GM12878 (cell line): ENCODE measurements around the gene AP1M2. TPM values are rescaled to one million over a fixed set of nuclear protein-coding genes. Genes with fewer than 3 reads are reported as not detected.

Experiments used
- ATAC-seq: fragments of 200-7000 bp; cut with Tn5 transposase; 3 replicates; pipeline ENCODE4 v1.9.1; 2020; ENCODE audit warnings: mild to moderate bottlenecking, moderate library complexity
- BruUV-seq: library from RNA; stranded (reverse); fragments of 400-500 nt; replicated peaks from 2 replicates; lab custom pipeline; 2021; lab: Mats Ljungman, UMichigan
- CTCF ChIA-PET: fragments of 300-600 bp; sonication (Branson Sonifier 250); formaldehyde crosslinking; extraction: SDS; loops from one replicate; lab custom pipeline; 2021; ENCODE audit warnings: inconsistent platforms; lab: Yijun Ruan, JAX
- POLR2A ChIA-PET: fragments of 350-600 bp; formaldehyde crosslinking; extraction: SDS; loops from one replicate; lab custom pipeline; 2021; ENCODE audit warnings: inconsistent platforms; lab: Charles Lee
- RAD21 ChIA-PET: fragments of 300-600 bp; sonication (Branson Sonifier 250); formaldehyde crosslinking; loops from one replicate; lab custom pipeline; 2023; ENCODE audit warnings: antibody characterized with exemption; ENCODE audit not compliant: unreplicated experiment; lab: Charles Lee
- SMC1A ChIA-PET: fragments of 300-600 bp; sonication (Branson Sonifier 250); formaldehyde crosslinking; loops from one replicate; lab custom pipeline; 2023; ENCODE audit not compliant: unreplicated experiment, uncharacterized antibody; lab: Charles Lee
- DNase-seq: peaks from one replicate; pipeline ENCODE4 v3.0.0-alpha.2; 2011; ENCODE audit warnings: low read depth, low spot score
- FAIRE-seq: peaks from 3 replicates; lab custom pipeline; 2011; peaks lifted over from hg19 to GRCh38; lab: Jason Lieb, UNC
- H2AFZ ChIP-seq: 2 replicates; pipeline ENCODE4 v1.6.0; 2011; ENCODE audit warnings: low read depth, low read length, control low read depth; ENCODE audit not compliant: control insufficient read depth
- H3K27ac ChIP-seq: 2 replicates; pipeline ENCODE4 v1.5.1; 2011; ENCODE audit warnings: control low read depth; ENCODE audit not compliant: control insufficient read depth, insufficient read depth
- H3K27me3 ChIP-seq, 2 experiments: replicated peaks in 1 of 2; 2 replicates each; pipeline versions ENCODE4 v1.6.0 to v1.6.1; 2011; ENCODE audit warnings: low read length in 1 of 2; ENCODE audit not compliant: control insufficient read depth in 2 of 2, insufficient read depth in 2 of 2
- H3K36me3 ChIP-seq, 2 experiments: 2 replicates each; pipeline ENCODE4 v1.5.1; 2011; ENCODE audit warnings: low read length in 1 of 2; ENCODE audit not compliant: control insufficient read depth in 2 of 2, insufficient read depth in 2 of 2
- H3K4me1 ChIP-seq: 2 replicates; pipeline ENCODE4 v1.6.1; 2011; ENCODE audit warnings: mild to moderate bottlenecking, low read length, moderate library complexity, mixed read lengths; ENCODE audit not compliant: control insufficient read depth, insufficient read depth
- H3K4me2 ChIP-seq: 2 replicates; pipeline ENCODE4 v1.6.0; 2011; ENCODE audit warnings: control low read depth; ENCODE audit not compliant: control insufficient read depth, insufficient read depth
- H3K4me3 ChIP-seq: fragments of 200-600 bp; sonication (generic); 2 replicates; pipeline ENCODE4 v1.5.1; 2016
- H3K79me2 ChIP-seq: 2 replicates; pipeline ENCODE4 v1.6.0; 2011; ENCODE audit warnings: low read length; ENCODE audit not compliant: control insufficient read depth, insufficient read depth
- H3K9ac ChIP-seq: 2 replicates; pipeline ENCODE4 v1.8.0; 2011; ENCODE audit warnings: low read length, control low read depth, mixed read lengths; ENCODE audit not compliant: control insufficient read depth, insufficient read depth
- H3K9me3 ChIP-seq: replicated peaks from 3 replicates; pipeline ENCODE4 v1.5.1; 2011; ENCODE audit warnings: mild to moderate bottlenecking, low read length; ENCODE audit not compliant: control insufficient read depth, insufficient read depth
- H4K20me1 ChIP-seq: 2 replicates; pipeline ENCODE4 v1.6.0; 2011; ENCODE audit not compliant: control insufficient read depth, insufficient read depth
- CBX3 ChIP-seq: fragments of 200-600 bp; sonication (generic); IDR thresholded peaks from 2 replicates; pipeline ENCODE4 v1.6.1; 2016; ENCODE audit warnings: low read depth, borderline replicate concordance
- EGR1 ChIP-seq, 2 experiments: IDR thresholded peaks; 1 replicate in 1 of 2; 2 replicates in 1 of 2; pipeline ENCODE4 v1.6.1; 2011 to 2012; ENCODE audit warnings: low read depth in 2 of 2, low read length in 2 of 2, borderline replicate concordance in 1 of 2, mild to moderate bottlenecking in 1 of 2, moderate library complexity in 1 of 2
- JUNB ChIP-seq: IDR thresholded peaks from 2 replicates; pipeline ENCODE4 v1.6.1; 2016; ENCODE audit warnings: antibody characterized with exemption, mild to moderate bottlenecking
- MEF2B ChIP-seq: fragments of 450-650 bp; IDR thresholded peaks from 2 replicates; pipeline ENCODE4 v1.6.1; 2018; ENCODE audit warnings: mild to moderate bottlenecking, moderate library complexity; ENCODE audit not compliant: partially characterized antibody, poor library complexity, severe bottlenecking
- NFIC ChIP-seq: IDR thresholded peaks from 2 replicates; pipeline ENCODE4 v1.6.1; 2012; ENCODE audit warnings: low read depth, mild to moderate bottlenecking, inconsistent platforms, low read length, moderate library complexity
- NFYA ChIP-seq: IDR thresholded peaks from 2 replicates; pipeline ENCODE4 v1.6.1; 2011; ENCODE audit warnings: low read depth, mild to moderate bottlenecking, low read length, improper control_type of control experiment, borderline replicate concordance
- NR2C2 ChIP-seq: IDR thresholded peaks from 2 replicates; pipeline ENCODE4 v1.6.1; 2011; ENCODE audit warnings: borderline replicate concordance, low read depth; ENCODE audit not compliant: control insufficient read depth, insufficient read length
- PML ChIP-seq: IDR thresholded peaks from 2 replicates; pipeline ENCODE4 v1.6.1; 2012; ENCODE audit warnings: low read length, inconsistent platforms
- POLR2AphosphoS2 ChIP-seq: IDR thresholded peaks from 2 replicates; pipeline ENCODE4 v1.6.1; 2011; ENCODE audit warnings: low read depth, mild to moderate bottlenecking, low read length, improper control_type of control experiment, moderate library complexity
- RCOR1 ChIP-seq: conservative IDR thresholded peaks from 2 replicates; pipeline ENCODE4 v1.6.1; 2012; ENCODE audit warnings: low read depth, low read length, improper control_type of control experiment
- RFX5 ChIP-seq: IDR thresholded peaks from 2 replicates; pipeline ENCODE4 v1.6.1; 2011; ENCODE audit warnings: low read depth, low read length, improper control_type of control experiment
- ZNF207 ChIP-seq: fragments of 450-650 bp; IDR thresholded peaks from 2 replicates; pipeline ENCODE4 v1.6.1; 2014; ENCODE audit warnings: antibody characterized with exemption, mild to moderate bottlenecking, borderline replicate concordance
- ZNF217 ChIP-seq: fragments of 450-650 bp; IDR thresholded peaks from 2 replicates; pipeline ENCODE4 v1.6.1; 2017; ENCODE audit warnings: antibody characterized with exemption, mild to moderate bottlenecking
- WGBS: methylation state at CpG from one replicate; pipeline ENCODE4 v1.1.6; 2016; ENCODE audit warnings: low lambda C conversion rate; ENCODE audit not compliant: insufficient replicate concordance, insufficient coverage; ENCODE audit errors: missing lambda C conversion rate; 5-methylcytosine and 5-hydroxymethylcytosine counted together
- in situ Hi-C: fragments of 300-500 bp; cut with MboI; formaldehyde crosslinking; loops from 9 replicates; pipeline ENCODE4 v1.14.3; 2018; ENCODE audit warnings: mixed read lengths
- intact Hi-C: fragments of 100-400 bp; cut with micrococcal nuclease; formaldehyde crosslinking; loops from one replicate; pipeline ENCODE4 v1.14.2; 2022; ENCODE audit not compliant: unreplicated experiment
- polyA plus RNA-seq, 11 experiments: library from polyadenylated mRNA; depleted of rRNA in 4 of 11; unstranded in 6 of 11; stranded (reverse) in 5 of 11; fragments of >200 nt; fragmentation: Nextera tagmentation in 4 of 11; fragmentation: Illumina TruSeq in 1 of 11; extraction: Ambion mirVana in 4 of 11; extraction: Trizol in 1 of 11; gene quantifications; 1 replicate in 1 of 11; 2 replicates in 10 of 11; pipeline versions ENCODE4 v1.2.1 to v1.2.3, GENCODE V29; 2011 to 2016; ENCODE audit warnings: inconsistent platforms in 2 of 11, missing spikeins in 2 of 11, low read depth in 1 of 11
- total RNA-seq, 4 experiments: library from RNA; depleted of rRNA in 3 of 4; stranded (reverse); fragments of >200 nt in 3 of 4; fragmentation: Illumina TruSeq in 1 of 4; extraction: Trizol in 1 of 4; gene quantifications; 2 replicates each; pipeline versions ENCODE4 v1.2.1 to v1.2.3, GENCODE V29; 2013 to 2021
- TF ChIP-seq, protein P1 (sequence below): fragments of 450-650 bp; IDR thresholded peaks from 2 replicates; pipeline ENCODE4 v1.6.1; 2016; ENCODE audit warnings: mild to moderate bottlenecking

The AP1M2 gene
- total and polyA plus RNA-seq, 10 of the 15 experiments (the other 5 are each of a cell fraction or from before 2014, with no cell fraction given): 0.72 TPM; not detected in 9

DNA sequence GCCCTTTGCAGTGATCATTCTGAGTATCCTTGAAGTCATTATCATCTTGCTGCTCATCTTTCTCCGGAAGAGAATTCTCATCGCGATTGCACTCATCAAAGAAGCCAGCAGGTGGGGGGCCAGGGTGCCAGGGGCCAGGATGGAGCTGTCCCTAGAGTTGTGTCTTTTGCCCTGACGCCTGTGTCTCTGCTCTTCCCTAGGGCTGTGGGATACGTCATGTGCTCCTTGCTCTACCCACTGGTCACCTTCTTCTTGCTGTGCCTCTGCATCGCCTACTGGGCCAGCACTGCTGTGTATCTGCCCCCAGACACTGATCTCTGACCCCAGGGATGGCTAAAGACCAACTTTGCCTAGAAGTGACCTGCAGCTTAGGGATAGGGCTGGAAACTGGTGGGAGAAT is 47.9 kb upstream of the AP1M2 start:
- Histone ChIP-seq H3K4me2 (no peak overlapping the region), H3K27me3 (no peaks in the 10 kb centered on the region), H2AFZ (no peak overlapping the region), H3K79me2 (no peaks in the 10 kb centered on the region), H3K4me1 (peaks cover 6% of the 10 kb centered on the region), H3K9ac (no peak overlapping the region), H3K27ac (no peak overlapping the region), H4K20me1 (no peaks in the 10 kb centered on the region), H3K36me3 (peaks cover 9 to 28% of the 10 kb centered on the region in 2 experiments; a peak in 3 of 4 replicates), H3K4me3 (no peak overlapping the region), H3K9me3 (no peaks in the 10 kb centered on the region)
- TF ChIP-seq RFX5: no peak
- no peak for TF ChIP-seq PML
- no peak for TF ChIP-seq ZNF207
- TF ChIP-seq JUNB: no peak
- no peak for TF ChIP-seq CBX3
- TF ChIP-seq NFYA: no peak
- no peak for TF ChIP-seq MEF2B
- no peak for TF ChIP-seq RCOR1
- TF ChIP-seq POLR2AphosphoS2: no peak
- TF ChIP-seq NFIC: no peak
- no peak for TF ChIP-seq NR2C2
- TF ChIP-seq, protein P1, sequence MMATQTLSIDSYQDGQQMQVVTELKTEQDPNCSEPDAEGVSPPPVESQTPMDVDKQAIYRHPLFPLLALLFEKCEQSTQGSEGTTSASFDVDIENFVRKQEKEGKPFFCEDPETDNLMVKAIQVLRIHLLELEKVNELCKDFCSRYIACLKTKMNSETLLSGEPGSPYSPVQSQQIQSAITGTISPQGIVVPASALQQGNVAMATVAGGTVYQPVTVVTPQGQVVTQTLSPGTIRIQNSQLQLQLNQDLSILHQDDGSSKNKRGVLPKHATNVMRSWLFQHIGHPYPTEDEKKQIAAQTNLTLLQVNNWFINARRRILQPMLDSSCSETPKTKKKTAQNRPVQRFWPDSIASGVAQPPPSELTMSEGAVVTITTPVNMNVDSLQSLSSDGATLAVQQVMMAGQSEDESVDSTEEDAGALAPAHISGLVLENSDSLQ: no peak
- TF ChIP-seq ZNF217: no peak
- no peak for TF ChIP-seq EGR1 (IDR thresholded peaks at IDR 0.05; ENCODE audit: borderline replicate concordance in 1 of 2, low read depth in 2 of 2, low read length in 2 of 2)
- ATAC-seq (no peak), DNase-seq (no peak), FAIRE-seq (no peak)
- in situ Hi-C loops (no loop called here), intact Hi-C loops (no loop called here)
- ChIA-PET SMC1A (interaction anchor here (1.1 kb wide), 1 partner anchor 52 kb away, joined by 4 read pairs; no protein-coding TSS in a partner anchor), RAD21 (no interaction called here), CTCF (interaction anchor here (1.5 to 3.0 kb wide), 2 partner anchors 9 to 54 kb away, joined by 3 to 7 read pairs; no protein-coding TSS in a partner anchor), POLR2A (no interaction called here)
- WGBS: 88% methylated on average over 5 of the region's 6 CpGs
- no TSS peak for BruUV-seq
